Endothelial cell of umbilical vein (primary cell): ENCODE measurements around the gene ERVW-1. TPM values are rescaled to one million over a fixed set of nuclear protein-coding genes. Genes with fewer than 3 reads are reported as not detected.
"Not testable (repeated sequence)": the region's sequence is repeated elsewhere in the genome, so short reads cannot be mapped to it uniquely, and the experiment has no call there.

Experiments used
- BruUV-seq: library from RNA; stranded (reverse); fragments of 400-500 nt; replicated peaks from 2 replicates; lab custom pipeline; 2021; lab: Mats Ljungman, UMichigan
- CTCF ChIA-PET: fragments of 300-600, 350-600 bp; sonication (Branson Sonifier 250); formaldehyde crosslinking; loops from one replicate; lab custom pipeline; 2021; ENCODE audit warnings: antibody characterized with exemption, inconsistent platforms; lab: Charles Lee
- POLR2A ChIA-PET: fragments of 300-600, 350-600 bp; sonication (Branson Sonifier 250); formaldehyde crosslinking; loops from one replicate; lab custom pipeline; 2021; ENCODE audit warnings: antibody characterized with exemption, inconsistent platforms; lab: Charles Lee
- DNase-seq: peaks from one replicate; pipeline ENCODE4 v3.0.0-alpha.2; 2011; ENCODE audit warnings: low read depth, low spot score
- FAIRE-seq: peaks from 2 replicates; lab custom pipeline; 2011; peaks lifted over from hg19 to GRCh38; lab: Jason Lieb, UNC
- H2AFZ ChIP-seq: 2 replicates; pipeline ENCODE4 v1.6.0; 2012; ENCODE audit warnings: low read depth, low read length, control low read depth, inconsistent platforms
- H3K27ac ChIP-seq: 2 replicates; pipeline ENCODE4 v1.5.1; 2011; ENCODE audit warnings: low read depth, mild to moderate bottlenecking, control low read depth, low read length, moderate library complexity; ENCODE audit not compliant: insufficient read depth
- H3K27me3 ChIP-seq, 2 experiments: 2 replicates each; pipeline versions ENCODE4 v1.6.0 to v1.6.1; 2011; ENCODE audit warnings: low read length in 2 of 2, mixed read lengths in 1 of 2; ENCODE audit not compliant: control insufficient read depth in 2 of 2, insufficient read depth in 2 of 2
- H3K36me3 ChIP-seq, 2 experiments: 2 replicates in 1 of 2; 3 replicates in 1 of 2; pipeline ENCODE4 v1.5.1; 2011; ENCODE audit warnings: low read length in 2 of 2, mild to moderate bottlenecking in 1 of 2, moderate library complexity in 1 of 2; ENCODE audit not compliant: control insufficient read depth in 2 of 2, insufficient read depth in 2 of 2; ENCODE audit errors: extremely low read depth in 1 of 2
- H3K4me1 ChIP-seq: 3 replicates; pipeline ENCODE4 v1.5.1; 2011; ENCODE audit warnings: mild to moderate bottlenecking, low read length; ENCODE audit not compliant: control insufficient read depth, insufficient read depth; ENCODE audit errors: extremely low read depth
- H3K4me2 ChIP-seq: 2 replicates; pipeline ENCODE4 v1.6.1; 2011; ENCODE audit warnings: low read length, control low read depth, mixed read lengths; ENCODE audit not compliant: insufficient read depth
- H3K4me3 ChIP-seq, 3 experiments: fragments of 200-600 bp in 1 of 3; sonication (generic), shearing (Covaris generic) in 1 of 3; replicated peaks in 1 of 3; 2 replicates each; pipeline ENCODE4 v1.5.1; 2011 to 2016; ENCODE audit warnings: control low read depth in 3 of 3, low read length in 3 of 3, mild to moderate bottlenecking in 2 of 3, inconsistent platforms in 1 of 3, low read depth in 1 of 3, moderate library complexity in 1 of 3; ENCODE audit not compliant: insufficient read depth in 1 of 3
- H3K79me2 ChIP-seq: 2 replicates; pipeline ENCODE4 v1.6.0; 2012; ENCODE audit warnings: low read length, inconsistent platforms; ENCODE audit not compliant: control insufficient read depth, insufficient read depth
- H3K9ac ChIP-seq: replicated peaks from 2 replicates; pipeline ENCODE3; 2011; ENCODE audit warnings: low read length, control low read depth; ENCODE audit not compliant: insufficient read depth; ENCODE audit errors: extremely low read depth
- H3K9me1 ChIP-seq: replicated peaks from 3 replicates; pipeline ENCODE4 v1.6.0; 2011; ENCODE audit warnings: mild to moderate bottlenecking, low read length; ENCODE audit not compliant: control insufficient read depth, insufficient read depth; ENCODE audit errors: extremely low read depth
- H3K9me3 ChIP-seq: replicated peaks from 2 replicates; pipeline ENCODE4 v1.5.1; 2012; ENCODE audit warnings: low read length, inconsistent platforms; ENCODE audit not compliant: control insufficient read depth, insufficient read depth
- H4K20me1 ChIP-seq: replicated peaks from 2 replicates; pipeline ENCODE3; 2011; ENCODE audit warnings: mild to moderate bottlenecking, low read length; ENCODE audit not compliant: control insufficient read depth, insufficient read depth; ENCODE audit errors: extremely low read depth
- dilution Hi-C: fragments of 300-500 bp; cut with MboI; formaldehyde crosslinking; loops from one replicate; pipeline ENCODE4 v1.15.0; 2019; ENCODE audit warnings: low sequenced_read_pairs; ENCODE audit not compliant: extremely low pct_ligation_motif_present
- intact Hi-C: fragments of 100-400 bp; cut with micrococcal nuclease; formaldehyde crosslinking; loops from one replicate; pipeline ENCODE4 v1.10.0; 2022
- polyA plus RNA-seq, 4 experiments: library from polyadenylated mRNA; depleted of rRNA in 3 of 4; stranded (reverse) in 3 of 4; unstranded in 1 of 4; fragments of >200 nt; gene quantifications; 2 replicates each; pipeline versions ENCODE4 v1.2.1 to v1.2.3, GENCODE V29; 2011 to 2012; ENCODE audit warnings: missing spikeins in 1 of 4
- total RNA-seq: library from RNA; stranded (reverse); gene quantifications from 2 replicates; pipeline ENCODE4 v1.2.3, GENCODE V29; 2021

Gene ERVW-1
- total and polyA plus RNA-seq, 2 donors (not counting 3 experiments of a cell fraction or from before 2014, with no cell fraction given), result not detected

DNA sequence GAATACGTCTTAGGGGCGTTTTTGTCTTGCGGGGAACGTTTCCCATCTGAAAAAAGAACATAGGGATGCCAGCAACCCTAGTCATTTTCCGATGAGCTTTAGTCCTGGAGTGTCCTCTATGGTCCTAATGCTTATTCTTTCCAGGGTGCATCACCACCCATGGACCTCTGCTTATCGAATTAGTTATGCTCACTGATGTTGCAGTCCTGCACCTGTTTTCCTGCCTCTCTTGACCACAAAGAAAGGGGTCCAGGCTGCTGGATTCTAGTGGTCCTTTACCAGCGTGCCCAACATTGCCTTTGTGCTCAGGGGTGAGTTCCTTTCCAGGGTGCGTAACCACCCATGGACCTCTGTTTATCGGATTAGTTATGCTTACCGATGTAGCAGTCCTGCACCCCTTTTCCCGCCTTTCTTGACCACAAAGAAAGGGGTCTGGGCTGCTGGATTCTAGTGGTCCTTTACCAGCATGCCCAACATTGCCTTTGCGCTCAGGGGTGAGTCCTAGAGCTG is 2.4 kb downstream of the ERVW-1 start:
- POLR2A ChIA-PET, dilution Hi-C loops, H3K27me3 ChIP-seq, FAIRE-seq, H3K79me2 ChIP-seq, H3K27ac ChIP-seq, BruUV-seq, H4K20me1 ChIP-seq, DNase-seq, H3K9me3 ChIP-seq, H2AFZ ChIP-seq, H3K4me3 ChIP-seq, H3K4me1 ChIP-seq, H3K9me1 ChIP-seq, H3K4me2 ChIP-seq, H3K36me3 ChIP-seq, H3K9ac ChIP-seq, intact Hi-C loops, CTCF ChIA-PET: not testable (repeated sequence)

- POLR2A ChIA-PET, H3K4me2 ChIP-seq, H4K20me1 ChIP-seq, FAIRE-seq, H3K4me3 ChIP-seq, H3K27ac ChIP-seq, H3K79me2 ChIP-seq, intact Hi-C loops, H3K9me3 ChIP-seq, dilution Hi-C loops, H3K36me3 ChIP-seq, H3K27me3 ChIP-seq, H2AFZ ChIP-seq, DNase-seq, H3K9ac ChIP-seq, BruUV-seq, H3K9me1 ChIP-seq, CTCF ChIA-PET, H3K4me1 ChIP-seq: not testable (repeated sequence)
Measured at GRCh38 chr7:92473989-92474388, 3.8 kb downstream of the ERVW-1 start.

DNA sequence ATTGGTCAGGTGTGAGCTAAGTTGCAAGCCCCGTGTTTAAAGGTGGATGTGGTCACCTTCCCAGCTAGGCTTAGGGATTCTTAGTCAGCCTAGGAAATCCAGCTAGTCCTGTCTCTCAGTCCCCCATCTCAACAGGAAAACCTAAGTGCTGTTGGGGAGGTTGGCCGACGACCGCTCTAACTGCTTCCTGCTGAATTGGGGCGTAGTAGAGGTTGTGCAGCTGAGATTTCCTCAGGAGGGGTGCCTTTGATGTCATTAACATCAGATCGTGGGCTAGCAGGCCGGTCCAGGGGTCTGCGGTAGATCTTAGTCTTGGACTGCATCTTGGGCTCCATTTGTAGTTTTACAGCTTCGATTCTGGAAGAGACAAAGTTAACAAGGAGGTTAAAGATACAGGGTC is 9.2 kb downstream of the ERVW-1 start:
- DNase-seq, H3K79me2 ChIP-seq, dilution Hi-C loops, H3K4me1 ChIP-seq, CTCF ChIA-PET, H3K4me2 ChIP-seq, H3K27me3 ChIP-seq, H3K4me3 ChIP-seq, H3K9me3 ChIP-seq, H4K20me1 ChIP-seq, H3K36me3 ChIP-seq, H2AFZ ChIP-seq, intact Hi-C loops, H3K9me1 ChIP-seq, POLR2A ChIA-PET, H3K27ac ChIP-seq, FAIRE-seq, H3K9ac ChIP-seq, BruUV-seq: not testable (repeated sequence)
